NCI-H526 (cell line): ENCODE data around the gene PCIF1.

Experiments used
- DNase-seq, 2 experiments: peaks; one replicate each; lab custom pipeline; 2025; lab: John Stamatoyannopoulos, UW

Gene PCIF1

DNA sequence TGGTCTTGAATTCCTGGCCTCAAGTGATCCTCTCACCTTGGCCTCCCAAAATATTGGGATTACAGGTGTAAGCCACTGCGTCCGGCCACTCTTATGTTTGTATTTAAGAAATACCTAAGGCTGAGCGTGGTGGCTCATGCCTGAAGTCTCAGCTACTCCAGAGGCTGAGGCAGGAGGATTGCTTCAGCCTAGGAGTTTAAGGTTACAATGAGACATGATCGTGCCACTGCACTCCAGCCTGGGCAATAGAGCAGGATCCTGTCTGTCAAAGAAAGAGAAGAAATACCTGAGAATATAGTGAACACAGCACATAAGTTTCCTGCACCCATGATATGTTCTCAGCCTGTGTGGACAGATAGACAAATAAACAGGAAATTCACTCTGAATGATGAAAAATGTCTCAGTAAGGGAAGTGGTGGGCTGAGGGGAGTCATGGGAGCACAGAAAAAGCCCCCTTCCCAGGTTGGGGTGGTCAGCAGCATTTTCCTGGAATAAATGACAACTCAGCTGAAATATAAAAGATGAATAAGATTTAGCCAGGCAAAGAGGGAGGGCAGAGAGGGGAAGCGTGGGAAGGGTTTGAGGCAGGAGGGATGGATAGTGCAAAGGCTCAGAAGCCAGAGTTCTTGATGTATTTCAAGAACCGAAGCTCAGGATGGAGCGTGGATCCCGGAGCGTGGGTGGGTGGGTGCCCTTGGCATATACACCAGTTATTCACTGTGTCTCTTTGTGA lies 60.4 kb downstream of the PCIF1 start:
- no peak for DNase-seq

DNA sequence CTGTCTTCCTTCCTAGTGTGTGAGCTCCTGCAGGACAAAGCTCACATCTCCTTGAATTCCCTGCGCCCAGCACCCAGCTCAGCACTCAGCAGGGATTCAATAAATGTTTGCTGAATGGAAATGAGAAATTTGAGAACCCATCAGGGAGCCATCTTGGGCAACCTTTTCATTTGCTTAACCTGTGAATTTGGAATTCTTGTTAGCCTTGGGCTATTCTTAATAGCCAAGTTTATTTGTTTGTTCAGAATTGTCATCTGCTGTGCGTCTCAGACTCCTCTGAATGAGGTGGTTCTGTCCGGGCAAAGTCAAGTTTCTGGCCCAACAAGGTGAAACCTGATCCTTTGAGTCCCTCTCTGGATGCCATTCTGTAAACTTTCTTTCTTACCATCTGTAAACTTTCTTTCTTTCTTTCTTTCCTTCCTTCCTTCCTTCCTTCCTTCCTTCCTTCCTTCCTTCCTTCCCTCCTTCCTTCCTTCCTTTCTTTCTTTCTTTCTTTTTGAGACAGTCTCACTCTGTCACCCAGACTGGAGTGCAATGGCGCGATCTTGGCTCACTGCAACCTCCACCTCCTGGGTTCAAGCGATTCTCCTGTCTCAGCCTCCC lies 61.1 kb downstream of the PCIF1 start:
- DNase-seq = peak; percentile 61 to 83

DNA sequence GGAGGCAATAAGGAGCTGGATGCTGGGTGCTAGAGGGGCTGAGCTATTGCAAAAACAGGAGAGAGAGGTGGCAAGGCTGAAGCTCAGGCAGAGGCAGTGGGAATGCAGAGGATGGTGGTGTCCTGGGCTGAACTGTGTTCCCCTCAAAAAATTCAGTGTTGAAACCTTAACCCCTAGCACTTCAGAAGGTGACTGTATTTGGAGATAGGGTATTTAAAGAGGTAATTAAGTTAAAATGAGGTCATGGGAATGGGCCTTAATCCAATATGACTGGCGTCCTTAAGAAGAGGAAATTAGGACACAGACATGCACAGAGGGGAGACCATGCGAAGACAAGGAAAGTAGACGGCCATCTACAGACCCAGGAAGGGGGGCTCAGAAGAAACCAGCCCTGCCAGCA lies 62.7 kb downstream of the PCIF1 start:
- DNase-seq = no peak
